Measurements from ENCODE around the gene SND1.

The SND1 gene

GRCh38 chr7:127955051-127955531 is 303.1 kb downstream of the SND1 start:
- Histone ChIP-seq H3K36me3 (ENCODE audit: low read length) (no peaks in the 10 kb centered on the region), H4K20me1 (ENCODE audit: low read depth, low read length) (no peaks in the 10 kb centered on the region), H3K79me2 (ENCODE audit: insufficient read depth, low read length) (no peaks in the 10 kb centered on the region), H2AFZ (ENCODE audit: low read depth, low read length, severe bottlenecking) (no peak overlapping the region), H3K9ac (ENCODE audit: low read length) (no peak overlapping the region), H3K27me3 (ENCODE audit: low read length) (no peaks in the 10 kb centered on the region), H3K9me2 (replicated peaks; ENCODE audit: insufficient read depth, low read length) (no peaks in the 10 kb centered on the region), H3K27ac (ENCODE audit: low read depth, low read length) (no peak overlapping the region), H3K4me2 (ENCODE audit: low read depth, low read length, poor library complexity, severe bottlenecking) (no peak overlapping the region), H3F3A (ENCODE audit: insufficient read depth) (no peaks in the 10 kb centered on the region), H3K4me3 (ENCODE audit: insufficient read depth, low read length, poor library complexity, severe bottlenecking) (no peak overlapping the region), H3K9me3 (ENCODE audit: insufficient read depth, low read length) (no peaks in the 10 kb centered on the region)
- no peak for TF ChIP-seq EZH2phosphoT487 (conservative IDR thresholded peaks at IDR 0.05; ENCODE audit: low read length)
- TF ChIP-seq CTCF (IDR thresholded peaks at IDR 0.05; ENCODE audit: insufficient read depth, low read length, poor library complexity, severe bottlenecking), result no peak

GRCh38 chr7:127957886-127958285 is 305.9 kb downstream of the SND1 start:
- H3F3A ChIP-seq (ENCODE audit: insufficient read depth), result no peaks in the 10 kb centered on the region
- H3K36me3 ChIP-seq (ENCODE audit: low read length), result peaks cover 4% of the 10 kb centered on the region; the same call in 1 of the 2 replicates
- TF ChIP-seq EZH2phosphoT487 (conservative IDR thresholded peaks at IDR 0.05; ENCODE audit: low read length) (no peak), CTCF (IDR thresholded peaks at IDR 0.05; ENCODE audit: insufficient read depth, low read length, poor library complexity, severe bottlenecking) (no peak)
- H3K4me2 ChIP-seq (ENCODE audit: low read depth, low read length, poor library complexity, severe bottlenecking), result no peak overlapping the region
- no peaks in the 10 kb centered on the region for H3K27me3 ChIP-seq (ENCODE audit: low read length)
- H3K79me2 ChIP-seq (ENCODE audit: insufficient read depth, low read length), result no peaks in the 10 kb centered on the region
- no peaks in the 10 kb centered on the region for H3K9me3 ChIP-seq (ENCODE audit: insufficient read depth, low read length)
- H3K27ac ChIP-seq (ENCODE audit: low read depth, low read length), result no peak overlapping the region
- H3K9ac ChIP-seq (ENCODE audit: low read length), result no peak overlapping the region
- H2AFZ ChIP-seq (ENCODE audit: low read depth, low read length, severe bottlenecking), result no peak overlapping the region
- H3K4me3 ChIP-seq (ENCODE audit: insufficient read depth, low read length, poor library complexity, severe bottlenecking), result no peak overlapping the region
- H3K9me2 ChIP-seq (replicated peaks; ENCODE audit: insufficient read depth, low read length), result no peaks in the 10 kb centered on the region
- no peaks in the 10 kb centered on the region for H4K20me1 ChIP-seq (ENCODE audit: low read depth, low read length)

GRCh38 chr7:127959770-127960169 is 307.8 kb downstream of the SND1 start:
- Histone ChIP-seq H3K9ac (ENCODE audit: low read length) (no peak overlapping the region), H3K27me3 (ENCODE audit: low read length) (no peaks in the 10 kb centered on the region), H3K9me2 (replicated peaks; ENCODE audit: insufficient read depth, low read length) (no peaks in the 10 kb centered on the region), H3K4me3 (ENCODE audit: insufficient read depth, low read length, poor library complexity, severe bottlenecking) (no peak overlapping the region), H3K4me2 (ENCODE audit: low read depth, low read length, poor library complexity, severe bottlenecking) (no peak overlapping the region), H2AFZ (ENCODE audit: low read depth, low read length, severe bottlenecking) (no peak overlapping the region), H3K27ac (ENCODE audit: low read depth, low read length) (no peak overlapping the region), H3K9me3 (ENCODE audit: insufficient read depth, low read length) (no peaks in the 10 kb centered on the region), H4K20me1 (ENCODE audit: low read depth, low read length) (no peaks in the 10 kb centered on the region), H3K36me3 (ENCODE audit: low read length) (peaks cover 5% of the 10 kb centered on the region; the same call in 1 of the 2 replicates), H3F3A (ENCODE audit: insufficient read depth) (no peaks in the 10 kb centered on the region), H3K79me2 (ENCODE audit: insufficient read depth, low read length) (no peaks in the 10 kb centered on the region)
- no peak for TF ChIP-seq CTCF (IDR thresholded peaks at IDR 0.05; ENCODE audit: insufficient read depth, low read length, poor library complexity, severe bottlenecking)
- no peak for TF ChIP-seq EZH2phosphoT487 (conservative IDR thresholded peaks at IDR 0.05; ENCODE audit: low read length)

Data from SU-DHL-6 (cell line).